ENCODE results near the gene TAGLN.

Gene TAGLN

GRCh38 chr11:117199053-117199915, at the start of gene TAGLN:
Gene TAGLN (plus strand): TSS chr11:117199370. CDS start chr11:117203014, 3,644 bp downstream.
- Mint-ChIP-seq H3K4me1 (ENCODE audit: low read depth) (no peaks in the 10 kb centered on the region), H3K9me3 (no peaks in the 10 kb centered on the region), H3K27ac (peak within 1 kb of the TSS; percentile 50), H3K4me3 (no peak within 1 kb of the TSS), H3K27me3 (no peaks in the 10 kb centered on the region), H3K36me3 (ENCODE audit: low read depth) (peaks cover 24% of the 10 kb centered on the region)
- DNase-seq = no peak

GRCh38 chr11:117152066-117152465, 47.1 kb upstream of the TAGLN start:
- Mint-ChIP-seq H3K9me3 (no peaks in the 10 kb centered on the region), H3K27me3 (no peaks in the 10 kb centered on the region), H3K36me3 (ENCODE audit: low read depth) (peaks cover 81% of the 10 kb centered on the region), H3K4me3 (no peak overlapping the region), H3K27ac (peak overlapping the region; percentile 23), H3K4me1 (ENCODE audit: low read depth) (peaks cover 41% of the 10 kb centered on the region)
- no peak for DNase-seq

DNA sequence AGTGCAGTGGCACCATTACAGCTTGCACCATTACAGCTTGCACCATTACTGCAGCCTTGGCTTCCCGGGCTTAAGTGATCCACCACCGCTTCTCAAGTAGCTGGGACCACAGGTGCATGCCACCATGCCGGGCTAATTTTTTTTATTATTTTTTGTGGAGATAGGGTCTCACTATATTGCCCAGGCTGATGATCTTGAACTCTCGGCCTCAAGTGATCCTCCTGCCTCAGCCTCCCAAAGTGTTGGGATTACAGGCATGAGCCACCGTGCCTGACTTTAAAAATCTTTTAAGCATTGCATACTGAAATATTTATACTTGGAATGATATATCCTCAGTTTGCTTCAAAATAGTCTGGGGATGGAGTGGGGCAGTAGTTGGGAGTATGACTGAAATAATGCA, 44.7 kb upstream of the TAGLN start:
- Mint-ChIP-seq H3K27me3 (no peaks in the 10 kb centered on the region), H3K4me3 (no peak overlapping the region), H3K9me3 (no peaks in the 10 kb centered on the region), H3K4me1 (ENCODE audit: low read depth) (peaks cover 36% of the 10 kb centered on the region), H3K36me3 (ENCODE audit: low read depth) (peaks cover 86% of the 10 kb centered on the region), H3K27ac (no peak overlapping the region)
- no peak for DNase-seq

DNA sequence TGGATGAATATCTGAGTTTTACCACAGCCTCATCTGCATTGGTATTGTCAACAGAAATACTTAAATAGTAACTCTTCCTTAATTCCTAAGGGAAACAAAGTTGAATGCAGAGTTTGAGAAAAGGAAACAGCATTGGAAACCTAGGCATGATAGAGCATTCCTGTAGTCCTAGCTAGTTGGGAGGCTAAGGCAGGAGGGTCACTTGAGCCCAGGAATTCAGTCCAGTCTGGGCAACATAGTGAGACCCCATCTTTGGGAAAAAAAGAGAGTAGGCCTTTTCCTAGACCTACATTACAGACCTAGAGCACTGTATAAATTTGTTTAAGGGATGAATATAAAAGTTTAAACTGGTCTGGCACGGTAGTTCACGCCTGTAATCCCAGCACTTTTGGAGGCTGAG, 41.7 kb upstream of the TAGLN start:
- peaks cover 27% of the 10 kb centered on the region for H3K4me1 Mint-ChIP-seq (ENCODE audit: low read depth)
- H3K9me3 Mint-ChIP-seq = no peaks in the 10 kb centered on the region
- H3K27ac Mint-ChIP-seq = peak overlapping the region; percentile 34
- no peaks in the 10 kb centered on the region for H3K27me3 Mint-ChIP-seq
- H3K36me3 Mint-ChIP-seq (ENCODE audit: low read depth) = peaks cover 90% of the 10 kb centered on the region
- DNase-seq = no peak
- H3K4me3 Mint-ChIP-seq = no peak overlapping the region

- H3K27me3 Mint-ChIP-seq = no peaks in the 10 kb centered on the region
Observed at GRCh38 chr11:117159892-117160291, 39.3 kb upstream of the TAGLN start.

GRCh38 chr11:117160826-117161225, 38.3 kb upstream of the TAGLN start:
- H3K36me3 Mint-ChIP-seq (ENCODE audit: low read depth) = peaks cover 92% of the 10 kb centered on the region
- no peak overlapping the region for H3K4me3 Mint-ChIP-seq
- peaks cover 20% of the 10 kb centered on the region for H3K4me1 Mint-ChIP-seq (ENCODE audit: low read depth)
- no peaks in the 10 kb centered on the region for H3K9me3 Mint-ChIP-seq
- no peaks in the 10 kb centered on the region for H3K27me3 Mint-ChIP-seq
- DNase-seq = no peak
- H3K27ac Mint-ChIP-seq = peak overlapping the region; percentile 57

More at GRCh38 chr11:117159892-117160291, 39.3 kb upstream of the TAGLN start:
- H3K27ac Mint-ChIP-seq = peak overlapping the region; percentile 77
- no peak for DNase-seq
- H3K4me3 Mint-ChIP-seq = no peak overlapping the region
- H3K4me1 Mint-ChIP-seq (ENCODE audit: low read depth) = peaks cover 22% of the 10 kb centered on the region
- H3K9me3 Mint-ChIP-seq = no peaks in the 10 kb centered on the region
- H3K36me3 Mint-ChIP-seq (ENCODE audit: low read depth) = peaks cover 92% of the 10 kb centered on the region

DNA sequence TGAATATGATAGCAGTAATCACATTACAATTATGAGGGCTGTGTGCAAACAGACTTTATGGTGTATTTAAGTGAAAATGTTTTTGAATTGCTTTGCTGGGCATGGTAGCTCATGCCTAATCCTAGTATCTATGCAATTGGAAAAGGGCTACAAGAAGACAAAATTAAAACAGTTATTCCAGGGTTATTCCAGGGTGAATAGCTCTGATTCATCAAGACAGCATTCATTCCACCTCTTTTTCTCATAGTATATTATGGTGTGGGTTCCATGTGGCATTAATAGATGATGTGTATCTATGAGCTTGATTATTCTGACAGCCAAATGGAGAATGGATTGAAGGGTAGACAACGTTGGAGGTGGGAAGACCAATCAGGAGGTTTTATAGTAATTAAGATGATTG, 32.7 kb upstream of the TAGLN start:
- Mint-ChIP-seq H3K27ac (no peak overlapping the region), H3K27me3 (no peaks in the 10 kb centered on the region), H3K9me3 (no peaks in the 10 kb centered on the region), H3K4me3 (no peak overlapping the region), H3K4me1 (ENCODE audit: low read depth) (peaks cover 5% of the 10 kb centered on the region), H3K36me3 (ENCODE audit: low read depth) (peaks cover 94% of the 10 kb centered on the region)
- no peak for DNase-seq

DNA sequence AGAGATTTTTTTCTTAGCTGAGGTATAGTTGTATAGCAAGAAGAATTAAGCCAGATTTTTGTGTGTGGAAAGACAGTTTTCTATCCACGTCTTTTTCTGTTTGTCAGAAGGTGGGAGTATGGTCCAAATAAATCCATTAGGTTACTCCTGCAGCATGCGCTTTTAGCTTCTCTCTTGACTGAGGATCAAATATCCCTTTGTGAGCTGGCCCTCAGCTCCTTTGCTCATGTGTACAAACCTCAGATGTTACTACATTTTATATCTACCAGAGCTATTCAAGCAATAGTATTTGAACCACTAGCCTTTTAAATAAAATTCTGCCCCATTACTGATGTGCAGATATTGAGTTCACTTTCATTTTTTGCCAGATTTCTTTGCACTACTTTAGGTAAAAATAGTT, 29.4 kb upstream of the TAGLN start:
- Mint-ChIP-seq H3K27me3 (no peaks in the 10 kb centered on the region), H3K27ac (peak overlapping the region; percentile 4), H3K36me3 (ENCODE audit: low read depth) (peaks cover 69% of the 10 kb centered on the region)

DNA sequence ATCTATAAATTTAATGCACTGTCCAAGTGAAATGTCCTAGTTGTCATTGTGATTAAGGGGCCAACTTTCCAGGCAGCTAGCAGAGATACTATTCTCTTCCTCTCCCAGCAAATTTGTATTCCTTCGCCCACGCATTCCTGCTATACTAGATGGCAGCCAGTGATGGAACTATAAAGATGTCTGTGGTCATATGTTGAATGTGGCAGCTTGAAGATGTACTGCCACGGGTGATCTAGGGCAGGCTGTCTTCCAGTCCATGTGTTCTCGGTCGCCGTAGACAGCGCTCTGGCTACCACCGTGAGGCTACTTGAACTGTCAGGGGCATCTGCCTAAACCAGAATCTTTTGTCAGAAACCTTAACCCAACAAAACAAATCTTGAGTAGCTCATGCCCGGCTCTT, 29.0 kb upstream of the TAGLN start:
- H3K36me3 Mint-ChIP-seq (ENCODE audit: low read depth) = peaks cover 67% of the 10 kb centered on the region
- H3K27ac Mint-ChIP-seq = no peak overlapping the region
- DNase-seq = no peak
- H3K9me3 Mint-ChIP-seq = no peaks in the 10 kb centered on the region
- H3K4me3 Mint-ChIP-seq = no peak overlapping the region
- peaks cover 17% of the 10 kb centered on the region for H3K4me1 Mint-ChIP-seq (ENCODE audit: low read depth)
- no peaks in the 10 kb centered on the region for H3K27me3 Mint-ChIP-seq

More for the DNA sequence above, 29.4 kb upstream of the TAGLN start:
- Mint-ChIP-seq H3K4me3 (no peak overlapping the region), H3K4me1 (ENCODE audit: low read depth) (peaks cover 17% of the 10 kb centered on the region), H3K9me3 (no peaks in the 10 kb centered on the region)
- no peak for DNase-seq

GRCh38 chr11:117171007-117171403, 28.2 kb upstream of the TAGLN start:
- H3K36me3 Mint-ChIP-seq (ENCODE audit: low read depth) = peaks cover 60% of the 10 kb centered on the region
- H3K9me3 Mint-ChIP-seq = no peaks in the 10 kb centered on the region
- no peak overlapping the region for H3K4me3 Mint-ChIP-seq
- peaks cover 17% of the 10 kb centered on the region for H3K4me1 Mint-ChIP-seq (ENCODE audit: low read depth)
- DNase-seq = no peak
- no peaks in the 10 kb centered on the region for H3K27me3 Mint-ChIP-seq
- H3K27ac Mint-ChIP-seq = peak overlapping the region; percentile 84

DNA sequence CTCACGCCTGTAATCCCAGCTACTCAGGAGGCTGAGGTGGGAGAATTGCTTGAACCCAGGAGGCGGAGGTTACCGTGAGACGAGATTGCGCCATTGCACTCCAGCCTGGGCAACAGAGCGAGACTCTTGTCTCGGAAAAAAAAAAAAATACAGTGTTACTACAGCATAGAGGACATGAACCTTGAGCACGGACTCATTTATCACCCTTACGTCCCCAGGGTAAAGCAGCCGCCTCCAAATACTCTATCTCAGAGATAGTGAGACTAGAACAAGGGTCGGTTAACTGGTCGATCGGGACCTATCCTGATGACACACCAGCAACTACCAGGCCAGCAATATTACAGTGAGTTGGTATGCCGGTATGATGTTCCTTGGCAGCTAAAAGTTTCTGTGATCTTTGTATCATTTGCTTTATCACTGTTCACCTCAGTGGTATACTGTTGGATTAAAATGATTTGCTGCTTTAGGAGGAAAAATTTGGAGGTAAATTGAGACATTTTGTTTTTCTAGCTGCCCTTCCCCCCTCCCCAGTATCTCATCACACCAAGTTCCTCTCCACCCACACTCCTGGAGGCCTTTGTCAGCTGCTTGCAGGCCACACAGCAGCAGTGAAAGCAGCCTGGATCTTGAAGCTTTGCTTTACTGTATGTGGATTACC, 27.6 kb upstream of the TAGLN start:
- Mint-ChIP-seq H3K9me3 (no peaks in the 10 kb centered on the region), H3K27ac (peak overlapping the region; percentile 84), H3K27me3 (no peaks in the 10 kb centered on the region), H3K36me3 (ENCODE audit: low read depth) (peaks cover 59% of the 10 kb centered on the region), H3K4me3 (no peak overlapping the region), H3K4me1 (ENCODE audit: low read depth) (peaks cover 17% of the 10 kb centered on the region)
- DNase-seq = no peak

DNA sequence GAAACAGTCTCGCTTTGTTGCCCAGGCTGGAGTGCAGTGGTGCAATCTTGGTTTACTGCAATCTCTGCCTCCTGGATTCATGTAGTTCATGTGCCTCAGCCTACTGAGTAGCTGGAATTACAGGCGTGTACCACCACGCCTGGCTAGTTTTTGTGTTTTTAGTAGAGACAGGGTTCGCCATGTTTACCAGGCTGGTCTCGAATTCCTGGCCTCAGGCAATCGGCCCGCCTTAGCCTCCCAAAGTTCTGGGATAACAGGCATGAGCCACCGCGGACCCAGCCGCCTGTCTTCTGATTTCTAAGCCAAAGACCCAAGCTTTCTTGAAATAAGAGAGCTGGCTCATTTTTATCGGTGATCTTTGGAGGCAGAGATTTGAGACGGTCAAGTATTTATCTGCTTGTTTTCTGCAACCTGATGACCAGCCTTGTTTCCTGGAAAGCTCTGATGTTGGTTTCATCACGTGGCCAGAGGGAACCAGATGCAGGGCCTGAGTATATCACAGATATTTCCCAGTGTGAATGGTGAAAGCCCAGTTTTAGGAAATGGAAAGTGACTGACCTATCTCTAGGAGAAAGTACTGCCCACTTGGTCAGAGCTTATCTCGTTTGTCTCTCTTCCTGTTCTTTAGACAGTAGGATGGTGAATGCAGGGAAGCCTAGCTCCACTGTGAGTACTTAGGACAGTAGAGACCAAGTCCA, 26.3 kb upstream of the TAGLN start:
- H3K9me3 Mint-ChIP-seq = no peaks in the 10 kb centered on the region
- DNase-seq = no peak
- H3K36me3 Mint-ChIP-seq (ENCODE audit: low read depth) = peaks cover 46% of the 10 kb centered on the region
- H3K27me3 Mint-ChIP-seq = no peaks in the 10 kb centered on the region
- H3K27ac Mint-ChIP-seq = peak overlapping the region; percentile 44
- H3K4me1 Mint-ChIP-seq (ENCODE audit: low read depth) = peaks cover 20% of the 10 kb centered on the region
- no peak overlapping the region for H3K4me3 Mint-ChIP-seq

DNA sequence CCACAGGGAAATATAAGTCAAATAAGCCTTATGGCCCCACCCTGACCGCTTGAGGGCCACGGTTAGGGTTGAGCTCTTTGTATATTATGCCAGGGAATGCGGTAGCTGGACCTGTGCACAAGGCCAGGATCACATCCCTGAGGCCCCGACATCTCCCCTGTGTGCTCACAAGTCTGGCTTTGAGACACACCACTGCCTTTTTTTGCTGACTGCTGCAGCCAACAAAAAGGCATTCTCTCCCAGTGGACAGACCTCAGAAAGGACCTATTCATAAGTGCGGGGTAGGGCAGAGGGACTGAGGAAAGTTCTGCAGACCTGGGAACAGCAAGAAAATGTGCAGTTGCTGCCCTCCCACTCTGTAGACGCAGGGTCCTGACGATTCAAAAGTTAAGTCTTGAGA, 24.1 kb upstream of the TAGLN start:
- Mint-ChIP-seq H3K4me3 (no peak overlapping the region), H3K27me3 (no peaks in the 10 kb centered on the region), H3K36me3 (ENCODE audit: low read depth) (peaks cover 34% of the 10 kb centered on the region), H3K4me1 (ENCODE audit: low read depth) (peaks cover 37% of the 10 kb centered on the region), H3K9me3 (no peaks in the 10 kb centered on the region), H3K27ac (no peak overlapping the region)
- DNase-seq = no peak

DNA sequence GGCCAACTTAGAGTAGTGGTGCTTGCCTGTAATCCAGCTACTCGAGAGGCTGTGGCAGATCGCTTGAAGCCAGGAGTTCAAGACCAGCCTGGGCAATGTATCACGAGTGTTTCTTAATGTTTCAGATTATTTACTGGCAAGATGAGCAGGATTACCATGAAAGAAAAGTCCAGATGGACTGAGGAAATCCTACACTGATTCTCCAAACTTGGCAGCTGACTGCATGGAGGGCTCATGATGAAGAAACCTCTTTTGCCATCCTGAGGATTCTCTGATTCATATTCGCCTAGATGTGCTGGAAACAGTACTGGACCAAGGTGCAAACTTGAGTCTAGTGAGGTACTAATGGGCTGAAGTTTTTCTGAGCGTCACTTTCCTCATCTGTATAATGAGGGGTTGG, 23.4 kb upstream of the TAGLN start:
- H3K36me3 Mint-ChIP-seq (ENCODE audit: low read depth) = peaks cover 28% of the 10 kb centered on the region
- H3K27me3 Mint-ChIP-seq = no peaks in the 10 kb centered on the region
- peaks cover 42% of the 10 kb centered on the region for H3K4me1 Mint-ChIP-seq (ENCODE audit: low read depth)
- no peak overlapping the region for H3K27ac Mint-ChIP-seq
- DNase-seq = no peak
- no peak overlapping the region for H3K4me3 Mint-ChIP-seq
- no peaks in the 10 kb centered on the region for H3K9me3 Mint-ChIP-seq

DNA sequence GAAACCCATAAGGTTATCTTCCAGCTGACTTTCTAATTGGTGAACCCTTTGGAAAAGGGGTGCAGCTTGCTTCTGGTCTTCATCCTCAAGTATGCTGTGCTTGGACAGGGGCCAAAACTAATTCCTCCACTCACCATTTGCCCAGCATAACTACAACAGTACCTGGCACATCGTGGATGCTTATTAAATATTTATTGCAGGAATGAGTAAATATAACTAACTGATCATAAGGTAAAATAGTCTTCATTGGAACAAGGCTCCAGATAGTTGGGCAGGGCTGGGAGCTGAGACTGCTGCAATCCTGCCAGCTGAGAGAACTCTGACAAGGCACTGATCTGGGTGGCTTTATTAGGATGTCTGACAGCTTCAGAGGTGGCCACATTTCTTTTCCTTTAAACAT, 23.0 kb upstream of the TAGLN start:
- H3K36me3 Mint-ChIP-seq (ENCODE audit: low read depth) = peaks cover 24% of the 10 kb centered on the region
- no peaks in the 10 kb centered on the region for H3K27me3 Mint-ChIP-seq
- H3K4me3 Mint-ChIP-seq = no peak overlapping the region
- DNase-seq = no peak
- no peaks in the 10 kb centered on the region for H3K9me3 Mint-ChIP-seq
- no peak overlapping the region for H3K27ac Mint-ChIP-seq
- peaks cover 44% of the 10 kb centered on the region for H3K4me1 Mint-ChIP-seq (ENCODE audit: low read depth)

Measured in activated T-cell treated with anti-CD3 and anti-CD28 coated beads, Interleukin-2, amount 50 U/mL, for 24 hours (primary cell).